GM21717 (cell line): ENCODE measurements around the gene TRMO.
"Not testable (repeated sequence)": the region's sequence is repeated elsewhere in the genome, so short reads cannot be mapped to it uniquely, and the experiment has no call there.

ENCODE experiments used
- ATAC-seq: cut with Tn5 transposase; IDR thresholded peaks from one replicate; pipeline ENCODE4 v1.9.1; 2021; ENCODE audit warnings: mild to moderate bottlenecking, moderate library complexity; ENCODE audit not compliant: unreplicated experiment

The TRMO gene, protein sequence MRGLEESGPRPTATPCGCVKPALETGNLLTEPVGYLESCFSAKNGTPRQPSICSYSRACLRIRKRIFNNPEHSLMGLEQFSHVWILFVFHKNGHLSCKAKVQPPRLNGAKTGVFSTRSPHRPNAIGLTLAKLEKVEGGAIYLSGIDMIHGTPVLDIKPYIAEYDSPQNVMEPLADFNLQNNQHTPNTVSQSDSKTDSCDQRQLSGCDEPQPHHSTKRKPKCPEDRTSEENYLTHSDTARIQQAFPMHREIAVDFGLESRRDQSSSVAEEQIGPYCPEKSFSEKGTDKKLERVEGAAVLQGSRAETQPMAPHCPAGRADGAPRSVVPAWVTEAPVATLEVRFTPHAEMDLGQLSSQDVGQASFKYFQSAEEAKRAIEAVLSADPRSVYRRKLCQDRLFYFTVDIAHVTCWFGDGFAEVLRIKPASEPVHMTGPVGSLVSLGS

DNA sequence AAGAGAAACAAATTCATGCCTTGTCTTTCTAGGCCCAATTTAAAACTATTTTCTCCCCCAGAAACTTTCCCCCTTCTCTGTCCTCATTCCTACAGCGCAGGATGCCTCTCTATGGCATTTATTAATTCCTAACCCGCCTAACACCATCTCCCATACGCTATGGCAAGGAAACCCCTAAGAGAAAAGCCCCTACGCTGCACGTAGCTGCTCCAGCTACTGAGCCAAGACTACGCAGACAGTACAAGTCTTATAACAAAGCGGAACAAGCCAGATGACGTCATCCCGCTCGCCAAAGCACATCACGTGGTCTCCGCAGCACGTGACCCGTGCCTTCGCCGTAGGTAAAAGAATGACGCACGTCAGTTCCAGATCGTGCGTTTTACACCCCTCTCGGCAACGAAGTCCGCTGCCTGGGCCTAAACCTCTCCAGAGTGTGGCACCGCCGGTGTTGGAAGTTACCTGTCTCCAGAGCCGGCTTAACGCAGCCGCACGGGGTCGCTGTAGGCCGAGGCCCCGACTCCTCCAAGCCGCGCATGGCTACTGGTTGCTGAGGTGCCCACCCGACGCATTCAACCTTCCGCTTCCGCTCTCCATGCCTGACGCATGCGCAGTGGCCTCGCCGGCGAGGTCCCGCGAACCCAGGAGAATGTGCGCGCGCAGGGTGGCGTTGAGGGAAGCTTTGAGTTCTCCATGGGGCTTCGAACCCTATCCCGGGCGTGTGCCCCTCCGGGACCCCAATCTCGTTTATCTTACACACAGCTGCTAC, at the start of gene TRMO:
TSS of gene TRMO (minus strand) at position 542 of the 766 bp plus-strand sequence. CDS start at position 535, 7 bp downstream.
- peak; percentile 78 for ATAC-seq

DNA sequence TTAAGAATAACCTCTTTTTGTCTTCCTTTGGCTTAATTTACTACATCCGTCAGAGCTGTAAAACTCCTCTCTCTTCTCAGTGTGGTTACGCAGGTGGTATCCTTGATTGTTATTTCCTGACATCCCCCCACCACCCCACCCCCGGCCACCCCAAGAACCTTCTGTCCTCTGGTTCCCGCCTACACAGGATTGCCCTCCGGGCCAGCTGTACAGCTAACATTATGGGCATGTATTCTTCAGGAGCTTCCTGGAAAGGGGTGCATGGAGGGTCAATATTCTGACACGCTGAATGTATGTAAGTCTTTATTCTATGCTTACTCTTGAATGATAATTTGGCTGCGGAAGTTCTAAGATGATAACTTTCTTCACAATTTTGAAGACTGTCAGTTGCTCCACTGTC, 47.9 kb upstream of the TRMO start:
- ATAC-seq, result no peak

DNA sequence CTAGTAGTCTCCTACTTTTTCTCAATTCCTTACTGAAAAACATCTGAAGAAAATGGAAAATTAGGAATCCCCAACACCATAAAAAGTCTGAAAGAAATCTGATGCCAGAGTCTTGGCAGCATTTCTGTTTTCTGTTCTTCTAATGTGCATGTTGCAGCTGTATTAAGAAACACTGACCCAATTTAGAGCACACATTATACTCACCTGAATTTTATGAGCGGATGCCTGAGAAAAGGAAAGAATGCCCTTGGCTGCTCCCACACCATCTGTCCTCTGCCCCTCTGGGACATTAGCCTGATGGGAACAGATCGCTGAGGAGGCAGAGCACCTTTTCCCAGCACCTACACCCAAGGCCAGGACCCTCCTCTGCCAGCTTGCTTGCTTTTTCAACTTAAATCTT, 46.7 kb upstream of the TRMO start:
- no peak for ATAC-seq

DNA sequence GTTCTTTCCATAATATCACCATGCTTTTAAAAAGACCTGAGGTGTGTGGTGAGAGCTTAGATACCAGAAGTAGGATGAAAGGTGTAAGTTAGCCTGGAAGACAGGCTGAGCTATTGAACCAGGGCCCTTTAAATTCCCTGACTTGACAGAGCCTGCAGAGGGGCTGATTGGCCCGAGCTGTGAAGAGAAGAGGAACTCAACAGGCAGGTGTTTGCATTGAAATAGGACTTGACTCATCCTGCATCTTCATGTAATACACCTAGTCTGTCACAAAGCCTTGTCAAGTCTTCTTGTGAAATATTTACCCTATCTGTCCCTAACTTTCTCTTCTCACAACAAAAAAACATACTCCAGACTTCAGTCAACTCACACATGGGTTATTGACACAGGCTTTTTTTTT, 44.2 kb upstream of the TRMO start:
- ATAC-seq, result no peak

DNA sequence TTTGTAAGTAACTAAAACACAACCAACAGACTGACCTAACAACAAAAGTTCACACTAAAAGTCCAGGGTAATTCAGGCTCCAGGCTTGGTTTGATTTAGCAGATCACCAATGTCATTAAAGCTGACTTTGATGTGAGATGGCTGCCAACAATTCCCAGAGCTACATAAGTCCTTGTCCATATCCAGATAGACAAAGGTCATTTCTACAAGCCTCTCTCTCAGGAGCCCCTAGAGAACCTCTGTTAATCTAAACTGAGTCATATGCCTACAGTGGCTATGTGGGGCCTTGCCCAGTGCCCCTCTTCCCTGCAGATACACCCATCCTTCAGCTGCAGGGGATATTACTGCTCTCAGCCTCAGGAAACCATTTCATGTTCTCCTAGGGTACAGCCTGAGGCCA, 42.6 kb upstream of the TRMO start:
- ATAC-seq, result no peak

DNA sequence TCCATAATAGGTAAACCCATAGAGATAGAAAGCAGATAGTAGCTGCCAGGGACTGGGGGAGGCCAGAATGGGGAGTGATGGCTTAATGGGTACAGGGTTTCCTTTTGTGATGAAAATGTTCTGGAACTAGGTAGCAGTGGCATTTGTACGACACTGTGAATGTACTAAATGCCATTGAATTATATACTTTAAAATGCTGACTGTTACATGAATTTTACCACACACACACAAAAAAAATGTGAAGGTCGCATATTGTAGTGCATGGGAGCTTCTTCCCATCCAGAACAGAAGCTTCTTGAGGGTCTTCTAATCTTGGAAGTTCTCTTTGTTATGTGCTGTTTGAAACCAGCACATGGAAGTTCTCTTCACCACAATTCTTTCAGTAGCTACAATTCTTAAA, 40.9 kb upstream of the TRMO start:
- ATAC-seq, result no peak

DNA sequence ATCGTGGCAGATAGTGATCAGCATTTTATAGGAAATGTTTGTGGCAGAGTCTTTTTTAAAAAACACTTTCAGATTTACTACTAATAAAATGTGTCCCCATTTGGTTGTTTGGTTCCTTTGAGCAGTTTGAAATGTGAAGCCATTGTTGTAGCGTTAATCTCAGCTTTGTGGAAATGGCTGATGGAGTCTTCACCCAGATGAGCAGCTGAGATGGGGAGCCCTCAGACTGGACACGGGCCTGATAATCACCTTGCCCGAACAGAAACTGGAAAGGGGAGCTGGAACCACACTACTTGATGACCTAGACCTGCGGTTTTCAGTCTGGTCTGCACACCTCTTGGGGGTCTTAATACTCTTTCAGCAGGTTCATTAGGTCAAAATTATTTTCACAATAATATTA, 40.3 kb upstream of the TRMO start:
- ATAC-seq, result no peak

DNA sequence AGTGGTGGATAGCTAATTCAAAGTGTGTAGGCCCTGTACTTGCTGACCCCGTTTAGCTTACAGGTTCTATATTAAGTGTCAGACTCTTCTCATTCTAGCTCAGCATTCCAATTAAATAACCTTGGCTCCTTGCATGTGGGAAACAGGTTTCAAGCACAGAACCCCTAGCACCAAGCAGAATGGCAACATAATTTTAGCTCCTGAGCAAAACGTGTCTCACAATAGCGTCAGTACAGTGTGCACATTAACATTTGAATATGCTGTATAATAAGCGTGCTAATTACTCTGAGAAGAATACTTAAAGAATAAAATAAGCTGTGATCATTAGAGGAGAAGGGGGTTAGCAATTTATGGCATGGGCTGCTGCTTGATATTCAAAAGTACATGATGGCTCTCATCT, 39.8 kb upstream of the TRMO start:
- no peak for ATAC-seq

DNA sequence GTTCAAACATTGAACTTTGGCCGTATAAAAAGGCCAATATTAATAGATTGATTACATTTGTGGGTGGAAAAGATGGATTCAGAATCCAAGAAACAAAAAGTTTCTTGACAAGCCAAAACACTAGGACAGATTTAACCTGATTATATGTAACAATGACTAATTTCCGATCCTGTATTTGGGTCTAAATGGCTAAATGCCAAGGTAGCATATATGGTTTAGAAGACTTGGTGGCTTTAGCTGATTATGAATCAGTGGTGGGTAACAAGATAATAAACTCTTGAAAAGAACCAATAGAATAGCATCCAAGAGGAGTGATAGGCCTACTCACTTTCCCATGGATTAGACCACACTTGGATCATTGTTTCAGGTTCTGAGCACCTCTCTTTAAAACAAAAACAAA, 39.1 kb upstream of the TRMO start:
- no peak for ATAC-seq

DNA sequence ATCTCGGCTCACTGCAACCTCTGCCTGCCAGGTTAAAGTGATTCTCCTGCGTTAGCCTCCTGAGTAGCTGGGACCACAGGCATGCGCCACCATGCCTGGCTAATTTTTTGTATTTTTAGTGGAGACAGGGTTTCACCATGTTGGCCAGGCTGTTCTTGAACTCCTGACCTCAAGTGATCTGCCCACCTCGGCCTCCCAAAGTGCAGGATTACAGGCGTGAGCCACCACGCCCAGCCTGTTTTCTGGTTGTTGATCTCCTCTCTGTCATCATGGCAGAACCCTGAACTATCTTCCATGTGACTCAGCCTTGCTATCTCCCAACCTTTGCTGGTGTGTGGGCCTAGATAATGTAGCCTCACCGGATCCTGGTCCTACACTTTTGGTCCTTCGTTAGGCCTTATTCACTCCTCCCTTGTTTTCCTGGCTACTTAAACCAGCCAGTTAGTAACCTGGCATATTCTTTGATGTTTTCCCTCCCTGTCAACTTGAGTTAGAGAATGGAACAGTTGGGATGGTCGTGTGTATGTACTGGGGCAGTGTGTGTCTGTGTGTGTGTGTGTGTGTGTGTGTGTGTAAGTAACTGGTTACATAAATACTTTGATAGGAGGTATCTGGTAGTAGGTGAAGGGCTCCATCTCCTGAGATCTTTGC, 38.5 kb upstream of the TRMO start:
- not testable (repeated sequence) for ATAC-seq

DNA sequence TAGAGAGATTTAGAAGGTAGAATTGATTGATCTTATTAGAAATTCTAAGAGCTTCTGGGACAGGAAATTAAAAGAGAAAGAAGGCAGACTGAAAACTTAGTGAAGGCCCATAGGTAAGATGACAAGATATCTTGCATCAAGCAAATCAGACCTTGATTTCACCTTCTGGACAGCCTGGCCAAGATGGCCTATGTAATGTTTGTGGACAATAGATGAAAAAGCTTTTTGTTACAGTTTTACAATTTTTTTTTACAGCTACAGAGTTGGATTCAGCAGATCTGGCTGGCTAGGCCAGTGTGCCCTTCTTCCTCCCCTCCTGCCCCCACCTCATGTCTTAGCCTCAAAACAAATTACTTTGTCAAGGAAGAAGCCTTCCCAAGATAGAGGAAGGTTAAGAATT, 37.3 kb upstream of the TRMO start:
- ATAC-seq, result no peak

DNA sequence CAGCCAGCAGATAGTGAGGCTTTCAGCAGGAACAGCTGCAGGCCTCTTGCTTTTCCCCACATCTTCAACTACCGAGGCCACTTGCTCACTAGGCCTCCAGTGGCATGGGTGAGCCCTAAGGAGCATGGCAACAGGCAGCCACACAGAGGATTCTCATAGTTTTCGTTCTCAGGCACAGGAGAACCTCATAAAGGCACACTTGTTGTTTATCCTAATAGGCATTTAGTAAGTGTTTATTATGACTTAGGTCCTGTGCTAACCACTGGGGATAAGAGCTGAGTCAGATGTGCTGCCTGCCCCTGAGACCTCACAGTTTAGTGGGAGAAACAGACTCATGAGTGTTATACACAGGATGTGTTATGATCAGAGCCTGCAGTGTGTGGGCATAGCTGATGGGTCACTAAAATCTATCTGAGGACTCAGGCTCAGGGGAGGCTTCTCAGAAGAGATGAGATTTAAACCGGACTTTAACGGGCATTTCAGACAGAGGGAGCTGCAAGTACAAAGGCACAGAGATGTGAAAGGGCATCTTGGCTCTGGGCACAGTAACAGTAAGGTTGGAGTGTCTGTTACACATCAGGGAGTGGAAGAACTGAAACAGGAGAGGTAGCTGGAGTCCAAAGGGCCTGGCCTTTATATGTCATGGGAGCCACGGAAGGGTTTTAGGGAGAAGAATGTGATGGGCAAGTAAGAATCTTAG, 36.7 kb upstream of the TRMO start:
- no peak for ATAC-seq

DNA sequence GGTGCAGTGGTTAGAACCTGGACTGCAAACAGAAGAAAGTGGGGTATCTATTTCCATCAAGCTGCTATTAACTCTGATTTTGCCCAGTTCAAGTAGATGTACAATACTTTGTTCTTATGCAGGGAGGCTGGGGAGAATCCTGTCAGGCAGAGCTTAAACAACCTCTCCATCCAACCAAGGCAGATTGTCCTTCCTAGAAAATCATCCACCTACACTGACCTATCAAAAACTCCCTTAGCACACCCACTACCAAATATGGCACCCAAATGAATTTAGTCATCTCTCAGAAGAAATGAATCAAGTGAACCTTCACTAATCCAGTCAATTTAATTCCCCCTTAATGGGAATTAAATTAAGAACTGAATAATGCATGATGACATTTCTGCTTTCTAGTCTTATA, 34.0 kb upstream of the TRMO start:
- ATAC-seq, result no peak

DNA sequence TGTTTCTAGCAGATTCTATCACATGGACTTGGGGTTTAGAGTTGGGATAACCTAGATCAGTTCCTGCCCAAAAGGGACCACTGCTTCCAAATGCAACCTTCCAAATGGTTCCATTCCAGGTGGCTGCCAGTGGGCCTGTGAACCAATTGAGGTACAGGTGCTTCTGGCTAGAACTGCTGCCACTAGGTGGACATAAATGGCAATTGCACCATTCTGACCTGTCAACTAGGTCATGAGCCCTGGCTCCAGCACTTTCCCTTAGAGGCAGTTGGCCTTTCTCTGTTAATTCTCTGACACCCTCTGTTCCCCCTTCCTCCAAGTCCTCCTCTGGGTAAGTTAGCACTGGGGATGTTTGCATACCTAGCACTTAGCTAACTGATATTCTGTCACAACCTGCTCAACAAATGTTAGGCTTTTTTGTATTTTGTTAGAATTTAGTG, 32.3 kb upstream of the TRMO start:
- ATAC-seq, result peak; percentile 66

DNA sequence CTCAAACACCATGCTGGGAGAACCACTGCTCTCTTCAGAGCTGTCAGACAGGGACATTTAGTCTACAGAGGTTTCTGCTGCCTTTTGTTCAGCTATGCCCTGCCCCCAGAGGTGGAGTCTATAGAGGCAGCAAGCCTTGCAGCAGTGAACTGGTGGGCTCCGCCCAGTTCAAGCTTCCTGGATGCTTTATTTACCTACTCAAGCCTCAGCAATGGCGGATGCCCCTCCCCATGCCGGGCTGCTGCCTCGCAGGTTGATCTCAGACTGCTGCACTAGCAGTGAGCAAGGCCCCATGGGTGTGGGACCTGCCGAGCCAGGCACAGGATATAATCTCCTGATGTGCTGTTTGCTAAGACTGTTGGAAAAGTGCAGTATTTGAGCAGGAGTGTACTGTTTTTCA, 28.6 kb upstream of the TRMO start:
- ATAC-seq, result not testable (repeated sequence)

DNA sequence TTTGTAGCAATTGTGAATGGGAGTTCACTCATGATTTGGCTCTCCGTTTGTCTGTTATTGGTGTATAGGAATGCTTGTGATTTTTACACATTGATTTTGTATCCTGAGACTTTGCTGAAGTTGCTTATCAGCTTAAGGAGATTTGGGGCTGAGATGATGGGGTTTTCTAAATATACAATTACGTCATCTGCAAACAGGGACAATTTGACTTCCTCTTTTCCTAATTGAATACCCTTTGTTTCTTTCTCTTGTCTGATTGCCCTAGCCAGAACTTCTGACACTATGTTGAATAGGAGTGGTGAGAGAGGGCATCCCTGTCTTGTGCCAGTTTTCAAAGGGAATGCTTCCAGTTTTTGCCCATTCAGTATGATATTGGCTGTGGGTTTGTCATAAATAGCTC, 24.8 kb upstream of the TRMO start:
- ATAC-seq, result not testable (repeated sequence)

DNA sequence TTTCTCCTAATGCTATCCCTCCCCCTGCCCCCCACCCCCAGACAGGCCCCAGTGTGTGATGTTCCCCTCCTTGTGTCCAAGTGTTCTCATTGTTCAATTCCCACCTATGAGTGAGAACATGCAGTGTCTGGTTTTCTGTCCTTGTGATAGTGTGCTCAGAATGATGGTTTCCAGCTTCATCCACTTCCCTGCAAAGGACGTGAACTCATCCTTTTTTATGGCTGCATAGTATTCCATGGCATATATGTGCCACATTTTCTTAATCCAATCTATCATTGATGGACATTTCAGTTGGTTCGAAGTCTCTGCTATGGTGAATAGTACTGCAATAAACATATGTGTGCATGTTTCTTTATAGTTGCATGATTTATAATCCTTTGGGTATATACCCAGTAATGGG, 23.2 kb upstream of the TRMO start:
- ATAC-seq, result not testable (repeated sequence)

DNA sequence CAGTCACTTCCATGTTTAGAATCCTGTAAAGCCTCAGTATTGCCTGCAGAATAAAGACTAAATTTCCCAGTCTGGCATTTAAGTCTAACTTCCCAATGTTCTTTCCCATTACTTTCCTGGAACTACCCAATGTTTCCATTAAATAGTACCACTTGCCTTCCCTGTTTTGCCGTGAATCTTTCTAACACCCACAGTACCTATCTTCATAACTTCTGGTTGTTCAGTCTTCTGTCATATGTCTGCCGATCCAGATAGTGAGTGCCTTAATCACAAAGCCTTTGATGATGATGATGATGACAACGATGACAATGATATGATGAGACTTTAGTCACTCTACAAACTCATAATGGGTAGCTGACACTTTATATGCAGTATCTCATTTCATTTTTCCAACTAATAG, 22.3 kb upstream of the TRMO start:
- ATAC-seq, result no peak

DNA sequence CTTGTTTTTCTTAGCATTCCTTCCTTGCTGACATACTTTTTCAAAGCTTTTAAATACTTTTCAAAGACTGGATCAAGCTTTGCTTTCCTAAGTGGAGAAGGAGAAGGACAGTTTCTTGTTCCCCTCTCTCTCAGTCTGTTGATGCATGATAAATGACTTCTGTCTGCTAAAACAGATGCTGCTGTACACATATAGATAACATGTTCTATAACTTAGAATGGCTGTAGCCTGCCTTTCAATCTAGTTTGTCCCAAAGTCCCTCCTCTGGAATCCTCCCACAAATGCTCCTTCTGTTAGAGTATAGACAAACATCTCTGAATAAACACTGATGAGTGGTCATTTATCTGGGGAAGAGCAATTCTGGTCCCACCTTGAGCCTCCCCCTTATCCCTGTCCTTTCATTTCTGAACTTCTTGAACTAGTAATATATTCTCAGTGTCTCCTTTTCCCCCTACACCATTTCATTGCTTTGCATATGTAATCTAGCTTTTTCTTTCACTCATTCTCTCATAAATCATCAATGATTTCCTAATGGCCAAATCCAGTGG, 21.1 kb upstream of the TRMO start:
- ATAC-seq, result no peak

DNA sequence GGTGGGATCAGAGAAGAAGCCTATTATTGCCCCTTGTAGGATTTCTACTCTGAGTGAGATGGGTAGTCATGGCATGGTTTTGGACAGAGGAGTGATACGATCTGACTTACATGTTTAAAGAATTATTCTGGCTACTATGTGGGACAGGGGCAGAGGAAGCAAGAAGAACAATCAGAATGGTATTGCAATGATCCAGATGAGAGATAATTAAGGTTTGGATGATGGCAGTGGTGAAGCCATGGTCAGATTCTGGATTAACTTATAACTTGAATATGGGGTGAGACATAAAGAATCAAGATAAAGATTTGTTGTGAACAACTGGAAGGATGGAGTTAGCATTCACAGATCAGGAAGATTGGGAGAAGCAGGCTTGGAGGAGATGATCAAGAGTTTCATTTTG, 19.0 kb upstream of the TRMO start:
- ATAC-seq, result no peak

DNA sequence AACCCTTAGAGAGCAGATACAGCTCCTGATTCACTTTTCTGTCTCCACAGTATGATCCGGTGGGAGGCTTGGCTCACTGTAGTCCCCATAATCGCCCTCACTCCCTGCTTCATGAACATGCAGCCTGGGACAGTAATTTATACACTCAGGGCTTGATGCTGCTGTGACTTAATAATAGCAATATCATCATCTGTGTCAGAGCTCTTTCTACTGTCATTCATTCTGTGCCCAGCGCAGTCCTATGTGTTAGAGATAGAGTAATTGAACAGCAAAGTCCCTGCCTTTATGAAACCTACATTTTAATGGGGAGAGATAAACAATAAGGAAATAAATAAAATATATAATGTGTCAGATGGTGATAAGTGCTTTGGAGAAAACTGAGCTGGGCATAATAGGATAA, 18.4 kb upstream of the TRMO start:
- ATAC-seq, result no peak
